Stimulated activated CD8-positive, alpha-beta memory T cell treated with anti-CD3 and anti-CD28 coated beads, Interleukin-12 subunit alpha, Interleukin-12 subunit beta, amount 100 ng/mL, for 24 hours (primary cell): Measurements from ENCODE around the gene BDKRB1.
A peak's percentile ranks its signal among the peaks of the same experiment; 100 is the strongest.

ENCODE experiments used
- DNase-seq: peaks from one replicate; pipeline ENCODE4 v3.0.0-alpha.2; 2020; ENCODE audit errors: extremely low read depth

Gene BDKRB1

GRCh38 chr14:96261772-96262655 is 6.0 kb downstream of the BDKRB1 start:
- DNase-seq = no peak

- DNase-seq = no peak
Measured at GRCh38 chr14:96263347-96264199, 7.6 kb downstream of the BDKRB1 start.

GRCh38 chr14:96264200-96264553 is 8.2 kb downstream of the BDKRB1 start:
- DNase-seq = no peak

GRCh38 chr14:96264853-96265252 is 8.8 kb downstream of the BDKRB1 start:
- DNase-seq = no peak

GRCh38 chr14:96265383-96266095 is 9.5 kb downstream of the BDKRB1 start:
- DNase-seq = no peak

- DNase-seq = no peak
Measured at GRCh38 chr14:96267336-96267735, 11.3 kb downstream of the BDKRB1 start.

GRCh38 chr14:96267916-96268315 is 11.9 kb downstream of the BDKRB1 start:
- no peak for DNase-seq

- no peak for DNase-seq
Measured at GRCh38 chr14:96268431-96269358, 12.7 kb downstream of the BDKRB1 start.

GRCh38 chr14:96269359-96269710 is 13.3 kb downstream of the BDKRB1 start:
- DNase-seq = no peak

- DNase-seq = no peak
Measured at GRCh38 chr14:96270565-96271420, 14.8 kb downstream of the BDKRB1 start.

- DNase-seq = no peak
Measured at GRCh38 chr14:96271421-96271762, 15.4 kb downstream of the BDKRB1 start.

GRCh38 chr14:96272777-96273473 is 16.9 kb downstream of the BDKRB1 start:
- DNase-seq = no peak

GRCh38 chr14:96273629-96274028 is 17.6 kb downstream of the BDKRB1 start:
- no peak for DNase-seq

- no peak for DNase-seq
Measured at GRCh38 chr14:96274122-96274521, 18.1 kb downstream of the BDKRB1 start.

GRCh38 chr14:96274543-96274942 is 18.5 kb downstream of the BDKRB1 start:
- no peak for DNase-seq

- DNase-seq = peak; percentile 31
Measured at GRCh38 chr14:96275177-96276112, 19.4 kb downstream of the BDKRB1 start.

GRCh38 chr14:96277890-96278289 is 21.9 kb downstream of the BDKRB1 start:
- no peak for DNase-seq

- no peak for DNase-seq
Measured at GRCh38 chr14:96279564-96279963, 23.6 kb downstream of the BDKRB1 start.

GRCh38 chr14:96280104-96280503 is 24.1 kb downstream of the BDKRB1 start:
- DNase-seq = no peak
